Body of pancreas (tissue), 4 donors: Measurements from ENCODE around the gene BRK1. TPM values are rescaled to one million over a fixed set of nuclear protein-coding genes. Genes with fewer than 3 reads are reported as not detected.

Source experiments
- ATAC-seq: fragments of 150-250 bp; one replicate; pipeline ENCODE4 v1.9.1; 2016
- DNase-seq, 4 donors: peaks; one replicate each; pipeline ENCODE4 v3.0.0-alpha.2; 2019
- H3K27ac ChIP-seq, 4 donors: fragments of 200-600 bp; sonication (generic); 1 replicate in 3 of 4; 2 replicates in 1 of 4; pipeline versions ENCODE4 v1.5.1 to v1.6.1; 2016 to 2019; ENCODE audit warnings: mild to moderate bottlenecking in 1 of 4, mixed read lengths in 1 of 4, moderate library complexity in 1 of 4
- H3K27me3 ChIP-seq, 2 donors: fragments of 200-600 bp; sonication (generic); one replicate each; pipeline ENCODE4 v1.6.0; 2016; ENCODE audit warnings: mild to moderate bottlenecking in 1 of 2
- H3K36me3 ChIP-seq, 2 donors: fragments of 200-600 bp; sonication (generic); replicated peaks in 1 of 2; 2 replicates each; pipeline ENCODE4 v1.5.1; 2016; ENCODE audit warnings: low read depth in 2 of 2; ENCODE audit not compliant: insufficient read depth in 1 of 2
- H3K4me1 ChIP-seq: fragments of 200-600 bp; sonication (generic); one replicate; pipeline ENCODE4 v1.6.0; 2016
- H3K4me3 ChIP-seq, 2 donors: fragments of 200-600 bp; sonication (generic); 1 replicate in 1 of 2; 2 replicates in 1 of 2; pipeline ENCODE4 v1.5.1; 2016 to 2019
- H3K9me3 ChIP-seq, 3 donors: fragments of 200-600 bp; sonication (generic); 1 replicate in 2 of 3; 2 replicates in 1 of 3; pipeline ENCODE4 v1.5.1; 2016
- CTCF ChIP-seq, 7 experiments: fragments of 450-650 bp in 4 of 7; fragments of 200-600 bp in 3 of 7; sonication (generic) in 3 of 7; IDR thresholded peaks; one replicate each; pipeline ENCODE4 v1.5.1; 2016 to 2019; ENCODE audit warnings: antibody characterized with exemption in 7 of 7
- POLR2A ChIP-seq, 3 donors: fragments of 450-650 bp; IDR thresholded peaks; one replicate each; pipeline ENCODE4 v1.6.1; 2016; ENCODE audit warnings: antibody characterized with exemption in 3 of 3, mild to moderate bottlenecking in 2 of 3
- WGBS, 2 donors: methylation state at CpG; one replicate each; pipeline ENCODE4 v1.1.5; 2017; 5-methylcytosine and 5-hydroxymethylcytosine counted together
- intact Hi-C: fragments of 100-400 bp; cut with DNase I; formaldehyde crosslinking; loops from one replicate; pipeline ENCODE4 v1.15.1; 2023
- total RNA-seq, 2 donors: library from RNA; depleted of rRNA; stranded (reverse); fragments of >200 nt; gene quantifications; one replicate each; pipeline ENCODE4 v1.1.0, GENCODE V29; 2016

Gene BRK1
- total RNA-seq, 2 donors from 2014 or later: 13.8 to 32.7 TPM

DNA sequence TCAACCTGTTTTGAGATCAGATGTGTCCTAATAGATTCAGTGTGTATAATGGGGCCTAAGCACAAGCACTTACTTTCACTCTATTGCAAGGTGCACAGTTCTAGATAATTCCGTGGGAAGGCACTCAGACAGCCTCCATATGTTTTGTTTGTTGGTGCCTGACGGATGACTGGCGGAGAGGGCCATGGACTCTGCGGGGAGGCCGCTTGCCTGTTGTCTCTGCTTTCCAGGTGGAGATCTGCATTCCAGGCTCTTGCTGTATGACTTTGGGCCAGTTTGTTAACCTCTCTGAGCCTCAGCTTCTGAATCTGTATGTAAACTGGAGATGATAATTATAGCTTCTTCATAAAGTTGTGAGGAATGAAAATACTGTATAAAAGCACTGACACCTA lies 50.7 kb downstream of the BRK1 start:
- TF ChIP-seq CTCF (IDR thresholded peaks at IDR 0.05) (no peak), POLR2A (IDR thresholded peaks at IDR 0.05) (no peak)
- no peaks in the 10 kb centered on the region for H3K27me3 ChIP-seq
- 76 to 85% methylated on average over 5 of the region's 5 CpGs for WGBS, 2 donors
- no peaks in the 10 kb centered on the region for H3K9me3 ChIP-seq
- H3K4me3 ChIP-seq: no peak overlapping the region
- H3K27ac ChIP-seq: no peak overlapping the region
- ATAC-seq (no peak), DNase-seq (no peak)
- H3K4me1 ChIP-seq: peaks cover 14% of the 10 kb centered on the region
- no peaks in the 10 kb centered on the region for H3K36me3 ChIP-seq
- intact Hi-C loops: loop anchor here (10.0 kb wide), 1 partner anchor 59 kb away; no protein-coding TSS in a partner anchor

GRCh38 chr3:10169000-10169496 lies 53.6 kb downstream of the BRK1 start:
- Histone ChIP-seq H3K4me1 (peaks cover 14% of the 10 kb centered on the region), H3K27ac (no peak overlapping the region), H3K4me3 (no peak overlapping the region), H3K36me3 (no peaks in the 10 kb centered on the region), H3K9me3 (no peaks in the 10 kb centered on the region), H3K27me3 (no peaks in the 10 kb centered on the region)
- DNase-seq: no peak
- intact Hi-C loops: loop anchor here (10.0 kb wide), 1 partner anchor 56 kb away; no protein-coding TSS in a partner anchor
- no peak for TF ChIP-seq CTCF (IDR thresholded peaks at IDR 0.05)
- TF ChIP-seq POLR2A (IDR thresholded peaks at IDR 0.05): no peak
- 69 to 71% methylated on average over 8 of the region's 8 CpGs for WGBS, 2 donors
- ATAC-seq: no peak

DNA sequence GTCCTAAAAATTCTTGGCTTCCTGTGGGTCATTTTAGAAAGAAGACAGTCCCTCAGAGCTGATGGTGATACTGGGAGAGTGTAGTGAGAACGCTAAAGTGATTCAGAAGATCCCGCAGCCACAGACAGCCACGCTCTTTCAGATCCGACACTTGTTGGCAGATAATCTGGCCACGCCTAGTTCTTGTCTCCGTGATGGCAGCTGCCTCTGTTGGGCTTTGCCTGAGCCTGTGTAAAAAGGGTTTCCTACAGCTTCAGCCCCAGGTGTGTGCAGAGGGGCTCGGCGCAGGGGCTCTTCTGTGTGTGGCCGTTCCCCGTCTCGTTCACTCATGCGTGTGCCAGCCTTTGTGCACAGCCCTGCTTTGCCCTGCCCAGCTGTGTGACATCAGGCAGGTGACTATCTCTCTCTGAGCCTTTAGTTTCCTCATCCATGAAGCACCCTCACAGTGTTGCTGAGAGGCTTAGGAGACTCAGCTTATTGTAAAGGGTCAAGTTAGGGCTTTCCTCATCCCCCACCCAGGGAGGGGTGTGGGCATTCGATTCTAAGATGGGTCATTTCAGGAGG lies 55.5 kb downstream of the BRK1 start:
- DNase-seq (no peak), ATAC-seq (no peak)
- TF ChIP-seq POLR2A (IDR thresholded peaks at IDR 0.05) (no peak), CTCF (IDR thresholded peaks at IDR 0.05) (no peak)
- H3K27me3 ChIP-seq: no peaks in the 10 kb centered on the region
- no peaks in the 10 kb centered on the region for H3K36me3 ChIP-seq
- intact Hi-C loops: no loop called here
- H3K4me3 ChIP-seq: no peak overlapping the region
- no peaks in the 10 kb centered on the region for H3K9me3 ChIP-seq
- peaks cover 1% of the 10 kb centered on the region for H3K4me1 ChIP-seq
- H3K27ac ChIP-seq: no peak overlapping the region
- WGBS, 2 donors: 71 to 93% methylated on average over 1 to 13 of the region's 13 CpGs

GRCh38 chr3:10173095-10173925 lies 57.8 kb downstream of the BRK1 start:
- no peak for DNase-seq

More at GRCh38 chr3:10173095-10173925, 57.8 kb downstream of the BRK1 start:
- Histone ChIP-seq H3K36me3 (no peaks in the 10 kb centered on the region), H3K4me1 (no peaks in the 10 kb centered on the region), H3K9me3 (no peaks in the 10 kb centered on the region), H3K4me3 (no peak overlapping the region), H3K27me3 (no peaks in the 10 kb centered on the region), H3K27ac (peak overlapping the region in 2 of 4 donors; percentile 45 to 67)
- ATAC-seq: no peak
- intact Hi-C loops: no loop called here
- 83 to 86% methylated on average over 9 to 10 of the region's 10 CpGs for WGBS, 2 donors
- TF ChIP-seq CTCF (IDR thresholded peaks at IDR 0.05): no peak
- TF ChIP-seq POLR2A (IDR thresholded peaks at IDR 0.05): no peak
